Mucosa of stomach (tissue), 1 donor: ENCODE results near the gene MAST1.
"Not testable (repeated sequence)": the region's sequence is repeated elsewhere in the genome, so short reads cannot be mapped to it uniquely, and the experiment has no call there.

Experiments used
- H3K27me3 ChIP-seq: one replicate; pipeline ENCODE4 v1.7.0; 2013; ENCODE audit warnings: mild to moderate bottlenecking, low read length; ENCODE audit not compliant: control insufficient read depth, insufficient read depth
- H3K36me3 ChIP-seq: one replicate; pipeline ENCODE4 v1.7.0; 2013; ENCODE audit warnings: low read length; ENCODE audit not compliant: control insufficient read depth, insufficient read depth
- H3K4me1 ChIP-seq: one replicate; pipeline ENCODE4 v1.7.0; 2013; ENCODE audit warnings: mild to moderate bottlenecking, low read length; ENCODE audit not compliant: control insufficient read depth, insufficient read depth
- H3K4me3 ChIP-seq: one replicate; pipeline ENCODE4 v1.7.0; 2013; ENCODE audit warnings: low read length
- H3K9ac ChIP-seq: one replicate; pipeline ENCODE4 v1.7.0; 2013; ENCODE audit warnings: mild to moderate bottlenecking, low read length, moderate library complexity
- H3K9me3 ChIP-seq: one replicate; pipeline ENCODE4 v1.7.0; 2013; ENCODE audit warnings: mild to moderate bottlenecking, low read length, moderate library complexity; ENCODE audit not compliant: control insufficient read depth
- donor health status: Pancreatic carcinoma.

MAST1 gene

GRCh38 chr19:12804051-12804450 is 34.3 kb upstream of the MAST1 start:
- no peak overlapping the region for H3K4me3 ChIP-seq
- H3K4me1 ChIP-seq, result peaks cover 34% of the 10 kb centered on the region
- no peak overlapping the region for H3K9ac ChIP-seq
- H3K36me3 ChIP-seq, result no peaks in the 10 kb centered on the region
- H3K27me3 ChIP-seq, result no peaks in the 10 kb centered on the region
- no peaks in the 10 kb centered on the region for H3K9me3 ChIP-seq

DNA sequence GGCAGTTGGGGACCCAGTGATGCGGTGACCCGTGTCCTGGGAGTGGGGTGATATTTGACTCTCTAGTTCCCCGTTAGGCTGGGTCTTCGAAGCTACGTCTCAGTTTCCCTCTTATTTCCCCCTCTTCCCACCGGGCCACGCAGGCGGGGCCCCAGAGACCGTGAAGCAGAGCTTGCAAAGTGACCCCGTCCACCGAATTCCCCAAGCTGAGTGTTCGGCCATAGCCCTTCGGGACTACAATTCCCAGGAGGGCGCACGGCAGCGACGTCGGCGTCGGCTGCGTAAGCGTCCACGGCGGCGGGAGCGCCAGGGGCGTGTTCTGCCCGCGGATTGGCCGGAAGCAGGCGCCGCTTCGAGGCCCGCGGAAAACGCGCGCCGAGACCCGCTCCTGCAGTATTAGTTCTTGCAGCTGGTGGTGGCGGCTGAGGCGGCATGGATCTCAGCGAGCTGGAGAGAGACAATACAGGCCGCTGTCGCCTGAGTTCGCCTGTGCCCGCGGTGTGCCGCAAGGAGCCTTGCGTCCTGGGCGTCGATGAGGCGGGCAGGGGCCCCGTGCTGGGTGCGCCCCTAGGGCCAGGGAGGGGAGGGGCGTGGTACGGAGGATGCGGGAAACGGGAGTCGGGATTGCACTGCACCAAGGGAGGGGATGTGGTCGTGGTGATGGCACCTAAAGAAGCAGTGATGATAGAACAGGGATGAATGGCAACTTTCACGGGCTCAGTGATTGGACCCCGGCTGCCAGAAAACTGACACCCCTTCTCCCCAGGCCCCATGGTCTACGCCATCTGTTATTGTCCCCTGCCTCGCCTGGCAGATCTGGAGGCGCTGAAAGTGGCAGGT is 31.9 kb upstream of the MAST1 start, which contains the start of gene RNASEH2A:
Gene RNASEH2A, plus strand, starts transcription at position 343 of the 840 bp plus-strand sequence. Its CDS starts 90 bp downstream, at position 433.
- Histone ChIP-seq H3K9me3 (no peaks in the 10 kb centered on the region), H3K4me3 (peak within 1 kb of the TSS; percentile 16), H3K4me1 (peaks cover 21% of the 10 kb centered on the region), H3K36me3 (no peaks in the 10 kb centered on the region), H3K9ac (peak within 1 kb of the TSS; percentile 53), H3K27me3 (no peaks in the 10 kb centered on the region)

DNA sequence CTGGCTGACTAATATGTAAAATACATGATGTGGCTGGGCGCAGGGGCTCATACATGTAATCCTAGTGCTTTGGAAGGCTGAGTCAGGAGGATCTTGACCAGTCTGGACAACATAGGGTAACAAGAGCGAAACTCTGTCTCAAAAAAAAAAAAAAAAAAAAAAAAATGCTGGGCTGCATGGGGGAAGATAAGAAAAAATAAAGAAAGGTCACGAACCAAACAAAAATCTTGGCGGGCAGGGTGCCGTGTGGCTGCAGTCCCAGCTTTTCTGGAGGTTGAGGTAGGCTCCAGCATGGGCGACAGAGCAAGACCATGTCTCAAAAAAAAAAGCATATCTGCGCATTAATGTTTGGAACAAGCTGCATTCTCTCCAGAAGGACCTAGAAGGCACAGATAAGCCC is 23.2 kb upstream of the MAST1 start:
- H3K4me3 ChIP-seq, result no peak overlapping the region
- no peaks in the 10 kb centered on the region for H3K9me3 ChIP-seq
- no peaks in the 10 kb centered on the region for H3K4me1 ChIP-seq
- H3K36me3 ChIP-seq, result no peaks in the 10 kb centered on the region
- H3K9ac ChIP-seq, result no peak overlapping the region
- no peaks in the 10 kb centered on the region for H3K27me3 ChIP-seq

DNA sequence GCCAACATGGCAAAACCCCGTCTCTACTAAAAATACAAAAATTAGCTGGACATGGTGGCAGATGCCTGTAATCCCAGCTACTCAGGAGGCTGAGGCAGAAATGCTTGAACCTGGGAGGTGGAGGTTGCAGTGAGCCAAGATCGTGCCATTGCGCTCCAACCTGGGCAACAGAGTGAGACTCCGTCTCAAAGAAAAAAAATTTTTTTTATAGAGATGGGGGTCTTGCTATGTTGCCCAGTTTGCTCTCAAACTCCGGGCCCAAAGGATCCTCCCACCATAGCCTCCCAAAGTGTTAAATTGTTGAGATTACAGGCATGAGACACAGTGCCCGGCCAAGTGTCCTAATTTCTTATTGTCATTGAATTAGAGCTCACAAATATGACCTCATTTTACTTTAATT is 21.1 kb upstream of the MAST1 start:
- not testable (repeated sequence) for H3K36me3 ChIP-seq, H3K4me3 ChIP-seq, H3K9me3 ChIP-seq, H3K9ac ChIP-seq, H3K4me1 ChIP-seq, H3K27me3 ChIP-seq

DNA sequence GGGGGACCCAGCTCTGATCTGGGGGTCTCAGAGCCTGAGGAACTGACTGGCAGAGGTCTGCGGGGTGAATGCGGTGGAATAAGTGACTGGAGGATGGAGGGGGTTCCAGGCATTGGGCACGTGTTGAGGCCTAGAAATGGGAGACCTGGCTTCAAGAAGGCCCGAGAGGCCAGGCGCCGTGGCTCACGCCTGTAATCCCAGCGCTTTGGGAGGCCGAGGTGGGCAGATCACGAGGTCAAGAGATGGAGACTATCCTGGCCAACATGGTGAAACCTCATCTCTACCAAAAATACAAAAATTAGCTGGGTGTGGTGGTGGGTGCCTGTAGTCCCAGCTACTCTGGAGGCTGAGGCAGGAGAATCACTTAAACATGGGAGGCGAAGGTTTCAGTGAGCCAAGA is 20.5 kb upstream of the MAST1 start:
- H3K4me1 ChIP-seq, H3K4me3 ChIP-seq, H3K27me3 ChIP-seq, H3K9ac ChIP-seq, H3K9me3 ChIP-seq, H3K36me3 ChIP-seq: not testable (repeated sequence)

- Histone ChIP-seq H3K27me3 (peaks cover 5% of the 10 kb centered on the region), H3K9ac (no peak overlapping the region), H3K36me3 (no peaks in the 10 kb centered on the region), H3K4me3 (no peak overlapping the region), H3K9me3 (no peaks in the 10 kb centered on the region), H3K4me1 (peaks cover 3% of the 10 kb centered on the region)
Observed at GRCh38 chr19:12821761-12822160, 16.6 kb upstream of the MAST1 start.

DNA sequence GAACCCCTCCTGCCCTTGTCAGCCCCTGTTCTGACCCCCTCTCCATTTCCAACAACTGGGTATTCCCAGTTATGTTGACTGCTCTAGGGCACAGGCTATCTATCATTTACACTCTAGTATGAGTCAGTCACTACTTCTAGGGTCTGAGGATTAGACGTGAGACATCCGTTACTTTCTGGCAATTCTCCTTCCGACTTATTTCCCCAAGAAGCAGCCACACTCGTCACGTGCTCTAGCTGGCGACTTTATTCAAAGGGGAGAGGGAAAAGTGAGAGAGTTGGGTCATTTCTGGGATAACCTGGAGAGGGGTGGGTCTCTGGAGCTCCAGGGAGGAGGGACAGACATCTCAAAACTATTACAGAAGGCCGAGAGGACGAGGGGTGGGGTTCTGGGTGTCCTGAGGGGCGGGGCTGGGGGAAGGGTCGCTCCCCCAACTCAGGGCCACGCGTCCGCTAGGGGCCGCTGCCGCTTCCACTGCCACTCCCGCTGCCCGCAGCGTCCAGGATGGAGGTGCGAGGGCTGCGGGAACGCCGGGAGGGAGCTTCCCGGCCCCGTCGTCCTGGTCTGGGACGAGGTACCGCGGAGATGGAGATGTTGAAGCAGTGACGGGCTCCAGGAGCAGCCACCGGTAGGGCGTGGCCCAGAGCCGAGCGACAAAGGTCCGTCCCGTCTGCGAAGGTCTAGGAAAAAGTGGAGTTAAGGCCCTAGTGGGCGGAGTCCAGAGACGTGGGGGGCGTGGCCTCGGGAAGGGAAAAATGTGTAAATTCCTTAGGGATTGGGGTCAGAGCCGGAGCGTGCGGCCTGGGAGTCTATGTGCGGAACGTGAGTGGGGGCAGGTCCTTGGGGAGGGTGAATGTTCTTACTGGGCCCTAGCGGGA is 12.8 kb upstream of the MAST1 start:
- H3K36me3 ChIP-seq, result no peaks in the 10 kb centered on the region
- H3K9me3 ChIP-seq, result no peaks in the 10 kb centered on the region
- peaks cover 3% of the 10 kb centered on the region for H3K4me1 ChIP-seq
- H3K27me3 ChIP-seq, result peaks cover 8% of the 10 kb centered on the region
- H3K9ac ChIP-seq, result no peak overlapping the region
- no peak overlapping the region for H3K4me3 ChIP-seq

DNA sequence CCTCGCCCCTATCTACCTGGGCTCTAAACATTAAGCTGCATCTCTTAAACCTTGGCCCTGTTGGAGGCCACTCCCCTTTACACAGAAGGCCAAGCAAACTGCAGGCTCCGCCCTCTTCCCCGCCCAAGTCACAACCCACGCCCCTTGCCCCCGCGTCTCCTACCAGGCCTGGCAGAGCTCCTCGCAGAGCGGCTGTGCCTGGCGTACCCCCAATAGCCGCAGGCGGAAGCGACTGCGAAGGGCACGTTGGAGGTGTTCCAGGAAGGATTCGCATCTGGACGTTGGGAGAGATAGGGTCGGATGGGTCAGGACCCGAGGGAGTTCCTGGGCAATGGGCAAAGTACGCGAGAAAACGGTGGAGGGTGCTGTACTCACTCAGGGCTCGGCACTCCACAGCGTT is 9.8 kb upstream of the MAST1 start:
- Histone ChIP-seq H3K9me3 (no peaks in the 10 kb centered on the region), H3K27me3 (peaks cover 32% of the 10 kb centered on the region), H3K36me3 (no peaks in the 10 kb centered on the region), H3K9ac (no peak overlapping the region), H3K4me3 (no peak overlapping the region), H3K4me1 (peaks cover 11% of the 10 kb centered on the region)

DNA sequence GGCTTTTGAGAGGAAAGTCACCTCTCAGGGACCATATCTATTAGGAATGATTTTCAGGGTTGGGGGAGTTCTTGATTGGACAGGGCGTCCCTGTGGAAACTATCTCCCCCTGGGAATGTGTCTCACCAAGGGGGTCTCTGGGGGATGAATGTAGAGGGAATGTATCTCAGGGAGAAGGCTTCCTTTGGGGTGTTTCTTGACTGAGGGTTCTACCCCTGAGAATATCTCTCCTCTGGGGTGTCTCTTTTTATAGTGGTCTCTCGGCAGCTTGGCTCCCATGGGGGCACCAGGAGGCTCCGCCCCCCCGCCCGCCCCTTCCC is 4.9 kb upstream of the MAST1 start:
- H3K4me1 ChIP-seq, result peaks cover 18% of the 10 kb centered on the region
- no peak overlapping the region for H3K4me3 ChIP-seq
- no peaks in the 10 kb centered on the region for H3K36me3 ChIP-seq
- H3K27me3 ChIP-seq, result peaks cover 67% of the 10 kb centered on the region
- no peaks in the 10 kb centered on the region for H3K9me3 ChIP-seq
- H3K9ac ChIP-seq, result no peak overlapping the region

DNA sequence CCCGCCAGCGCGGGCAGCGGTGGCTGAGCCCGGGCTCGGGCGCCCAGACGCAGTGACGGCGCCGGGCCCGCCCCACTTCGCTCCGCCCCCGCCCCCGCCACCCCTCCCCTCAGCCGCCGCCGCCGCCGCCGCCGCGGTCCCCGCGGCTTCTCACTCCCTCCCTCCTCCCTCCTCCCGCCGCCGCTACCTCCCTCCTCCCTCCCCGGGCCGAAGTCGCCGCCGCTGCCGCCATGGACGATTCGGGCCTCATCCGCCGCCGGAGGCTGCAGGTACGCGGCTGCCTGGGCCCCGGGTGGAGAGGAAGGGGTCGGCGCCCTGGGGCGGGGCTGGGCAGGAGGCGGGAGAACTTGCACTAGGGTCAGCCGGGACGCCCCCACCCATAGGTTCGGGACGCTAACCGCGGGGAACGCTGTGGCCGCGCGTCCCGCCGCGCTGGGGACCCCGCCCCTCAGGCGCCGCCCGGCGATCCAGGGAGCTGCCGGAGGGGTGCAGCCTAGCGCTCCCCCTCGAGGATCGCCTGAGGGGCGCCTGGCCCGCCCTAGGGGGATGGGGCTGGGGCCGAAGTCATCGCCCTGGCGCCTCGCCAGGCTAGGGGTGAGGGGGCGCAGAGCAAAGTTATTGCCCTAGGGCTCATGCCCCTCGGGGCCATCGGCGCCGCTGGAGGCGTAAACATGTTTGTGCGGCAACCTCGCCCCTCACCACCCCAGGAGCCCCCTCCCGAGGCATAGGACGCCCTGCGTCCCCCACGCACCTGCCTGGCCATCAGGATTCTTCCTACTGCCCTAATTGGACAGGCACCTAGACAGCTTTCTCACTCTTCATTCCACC is 4.4 kb upstream of the MAST1 start:
- Histone ChIP-seq H3K4me3 (no peak overlapping the region), H3K4me1 (peaks cover 18% of the 10 kb centered on the region), H3K27me3 (peaks cover 73% of the 10 kb centered on the region), H3K36me3 (no peaks in the 10 kb centered on the region), H3K9me3 (no peaks in the 10 kb centered on the region), H3K9ac (no peak overlapping the region)

DNA sequence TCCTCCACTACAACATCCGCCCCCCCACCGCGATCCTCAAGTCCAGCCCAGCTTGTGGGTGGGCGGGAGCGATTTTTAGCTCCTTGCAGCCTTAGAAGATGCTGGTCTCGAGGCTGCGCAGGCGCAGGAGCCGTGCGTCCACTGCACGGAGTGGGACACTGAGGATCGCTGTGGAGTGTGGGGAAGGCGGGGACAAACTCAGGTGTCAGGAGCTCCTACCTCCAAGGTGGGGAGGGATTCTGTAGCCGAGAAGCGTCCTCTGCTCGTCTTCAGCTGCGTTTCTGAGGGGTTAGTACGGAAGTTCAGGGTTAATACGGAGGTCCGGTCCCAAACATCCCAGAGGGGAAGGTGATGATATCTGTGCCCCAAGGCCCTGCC is 3.8 kb upstream of the MAST1 start, which contains the start of gene RTBDN:
Gene RTBDN, minus strand, starts transcription at position 14 of the 378 bp plus-strand sequence. CDS start 4,600 bp downstream, outside the sequence.
- Histone ChIP-seq H3K36me3 (no peaks in the 10 kb centered on the region), H3K4me3 (no peak within 1 kb of the TSS), H3K4me1 (peaks cover 18% of the 10 kb centered on the region), H3K9ac (no peak within 1 kb of the TSS), H3K9me3 (no peaks in the 10 kb centered on the region), H3K27me3 (peaks cover 76% of the 10 kb centered on the region)
